HG03460 (cell line): ENCODE measurements around the gene FAM210A.

Experiments
- ATAC-seq: cut with Tn5 transposase; IDR thresholded peaks from one replicate; pipeline ENCODE4 v1.9.1; 2021; ENCODE audit not compliant: unreplicated experiment

The FAM210A gene

DNA sequence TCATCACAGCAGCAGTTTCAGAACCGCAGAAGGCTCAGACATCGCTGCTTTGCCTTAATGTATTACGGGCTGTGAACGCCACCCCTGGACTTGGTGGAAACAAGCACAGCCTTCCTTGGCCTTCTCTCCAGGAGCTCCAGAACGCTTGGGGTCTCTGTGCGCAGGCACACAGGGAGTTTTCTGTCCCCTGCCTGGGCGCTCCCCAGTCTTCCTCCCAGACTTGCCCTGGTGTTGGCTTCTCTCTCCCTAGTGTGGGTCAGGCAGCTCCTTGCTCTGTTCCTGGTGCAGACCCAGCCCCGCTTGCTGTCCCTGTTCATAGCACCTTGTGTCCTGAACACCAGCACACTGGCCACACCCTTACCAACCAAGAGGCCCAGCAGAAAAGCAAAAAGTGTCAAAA, 103.6 kb downstream of the FAM210A start:
- no peak for ATAC-seq

GRCh38 chr18:13621886-13622619, 104.3 kb downstream of the FAM210A start:
- no peak for ATAC-seq

- ATAC-seq: no peak
These were observed 104.9 kb downstream of the FAM210A start for GRCh38 chr18:13621446-13621849.

- no peak for ATAC-seq
These were observed 105.4 kb downstream of the FAM210A start for GRCh38 chr18:13620818-13621445.

- ATAC-seq: no peak
These were observed 106.1 kb downstream of the FAM210A start for GRCh38 chr18:13620206-13620672.

DNA sequence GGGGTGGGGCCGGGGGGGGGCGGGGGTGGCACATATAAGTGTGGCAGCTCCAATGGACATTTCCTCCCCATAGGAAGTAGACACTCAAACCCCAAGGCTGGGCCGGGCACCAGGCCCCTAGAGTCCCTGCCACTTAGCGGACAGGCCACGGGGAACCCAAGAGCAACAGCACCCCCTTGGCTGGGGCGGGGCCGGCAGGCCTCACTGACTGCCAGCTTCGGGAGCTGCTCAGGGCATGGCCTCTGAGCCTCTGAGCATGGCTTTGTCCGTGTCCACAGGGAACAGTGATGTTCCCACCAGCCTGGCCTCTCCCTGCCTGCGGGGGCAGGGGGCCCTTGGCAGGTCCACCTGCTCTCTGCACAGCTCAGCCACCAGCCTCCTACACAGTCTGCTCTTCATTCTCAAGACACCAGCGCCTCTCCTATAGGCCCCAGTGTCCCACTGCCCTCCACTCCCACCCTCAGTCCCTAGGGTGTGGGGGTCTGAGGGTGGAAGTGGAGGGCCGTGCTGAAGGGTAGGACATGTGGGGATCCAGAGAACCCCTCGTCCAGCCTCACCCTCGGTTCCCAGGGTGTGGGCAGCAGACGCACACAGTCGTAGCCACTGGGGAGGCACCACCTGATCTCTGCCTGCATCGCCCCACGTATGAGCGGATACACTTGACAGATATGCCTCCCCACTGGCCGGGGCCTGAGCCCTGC, 106.7 kb downstream of the FAM210A start:
- no peak for ATAC-seq

DNA sequence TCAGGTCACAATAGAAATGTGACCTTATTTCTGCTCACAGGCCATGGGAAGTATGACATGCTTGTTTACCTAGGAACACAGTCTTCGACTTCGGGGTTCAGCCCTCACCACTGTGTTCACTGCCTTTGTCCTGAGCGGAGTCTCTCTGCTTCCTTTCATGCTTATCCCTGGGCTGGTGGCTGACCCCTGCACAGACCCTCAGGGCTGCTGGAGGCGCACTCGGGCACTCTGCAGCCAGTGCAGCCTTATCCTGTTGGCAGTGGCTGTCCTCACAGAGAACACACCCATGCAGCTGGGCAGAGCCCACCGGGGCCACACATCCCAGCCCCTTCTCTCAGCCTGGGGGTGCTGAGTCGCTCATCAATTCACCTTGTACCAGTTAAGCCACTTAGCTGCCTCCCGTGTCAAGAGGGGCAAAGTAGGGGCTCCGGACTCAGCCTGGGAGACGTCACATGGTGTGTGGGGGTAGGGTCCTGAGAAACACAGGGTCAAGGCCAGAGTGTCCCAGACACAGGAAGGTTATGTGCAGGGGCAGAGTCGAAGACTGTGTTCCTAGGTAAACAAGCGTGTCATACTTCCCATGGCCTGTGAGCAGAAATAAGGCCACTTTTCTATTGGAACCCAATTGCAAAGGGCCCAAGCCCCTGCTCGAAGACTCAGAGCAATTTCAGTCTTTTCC, 107.5 kb downstream of the FAM210A start:
- ATAC-seq: no peak

DNA sequence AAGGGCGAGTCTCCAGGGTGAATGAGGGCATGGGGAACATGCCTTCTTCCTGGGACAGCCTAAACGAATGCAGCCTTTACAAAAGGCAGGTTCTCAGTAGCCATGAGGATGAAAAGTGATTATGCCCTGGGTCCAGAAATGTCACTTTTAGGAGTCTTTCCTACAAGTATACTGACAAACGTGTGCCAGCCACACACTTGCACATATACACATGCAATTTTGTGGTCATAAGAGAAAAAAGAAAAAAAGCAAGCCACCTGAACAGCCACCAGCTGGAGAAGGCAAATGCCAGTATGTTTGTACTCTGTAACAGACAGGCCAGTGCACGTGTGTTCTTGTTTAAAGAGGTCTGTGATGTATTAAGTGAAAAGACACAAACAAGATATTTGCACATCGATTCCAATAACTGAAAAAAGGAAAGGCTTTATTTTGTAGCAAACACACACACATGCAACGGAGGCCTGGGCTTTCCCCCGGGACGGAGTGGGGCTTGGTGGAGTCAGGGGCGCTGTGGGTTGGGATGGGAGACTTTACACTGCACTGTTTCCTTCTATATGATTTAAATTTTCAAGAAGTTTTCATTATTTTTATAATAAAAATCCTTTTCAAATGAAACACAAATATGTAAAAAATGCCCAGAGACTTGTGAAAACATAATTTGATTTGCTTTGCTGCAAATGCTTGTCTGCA, 108.4 kb downstream of the FAM210A start:
- no peak for ATAC-seq

GRCh38 chr18:13616525-13617035, 109.8 kb downstream of the FAM210A start:
- no peak for ATAC-seq

- ATAC-seq: no peak
These were observed 110.3 kb downstream of the FAM210A start for GRCh38 chr18:13616041-13616440.

- ATAC-seq: no peak
These were observed 110.9 kb downstream of the FAM210A start for GRCh38 chr18:13615432-13615861.

DNA sequence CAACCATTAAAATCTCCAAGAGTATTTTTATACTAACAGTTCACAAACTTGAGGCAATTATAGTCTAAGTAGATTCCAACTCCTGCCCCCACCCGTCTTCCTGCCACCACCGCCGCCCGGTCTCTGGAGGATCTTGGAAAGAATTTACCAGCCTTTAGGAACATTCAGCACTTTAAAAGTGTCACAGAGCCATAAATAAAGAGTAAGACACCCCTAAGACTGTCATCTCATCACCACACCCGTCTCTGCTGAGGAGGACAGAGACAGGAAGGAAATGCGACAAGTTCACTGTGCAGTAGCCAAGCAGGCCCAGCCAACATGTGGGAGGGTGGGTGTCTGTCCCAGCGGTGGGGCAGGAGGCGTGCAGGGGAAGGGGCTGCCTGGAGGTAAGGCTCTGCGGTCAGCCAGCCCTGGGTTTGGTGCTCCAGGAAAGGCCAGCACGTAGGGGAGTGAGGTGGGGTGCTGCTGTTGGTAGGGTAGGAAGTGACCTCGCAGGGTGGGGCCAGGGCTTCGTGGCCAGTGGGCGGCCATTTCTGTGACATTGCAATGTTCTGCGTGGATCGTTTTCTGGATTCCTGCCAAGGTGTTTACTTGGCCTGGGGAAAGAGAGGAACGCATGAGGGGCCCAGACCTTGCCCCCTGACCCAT, 111.6 kb downstream of the FAM210A start:
- ATAC-seq: no peak

DNA sequence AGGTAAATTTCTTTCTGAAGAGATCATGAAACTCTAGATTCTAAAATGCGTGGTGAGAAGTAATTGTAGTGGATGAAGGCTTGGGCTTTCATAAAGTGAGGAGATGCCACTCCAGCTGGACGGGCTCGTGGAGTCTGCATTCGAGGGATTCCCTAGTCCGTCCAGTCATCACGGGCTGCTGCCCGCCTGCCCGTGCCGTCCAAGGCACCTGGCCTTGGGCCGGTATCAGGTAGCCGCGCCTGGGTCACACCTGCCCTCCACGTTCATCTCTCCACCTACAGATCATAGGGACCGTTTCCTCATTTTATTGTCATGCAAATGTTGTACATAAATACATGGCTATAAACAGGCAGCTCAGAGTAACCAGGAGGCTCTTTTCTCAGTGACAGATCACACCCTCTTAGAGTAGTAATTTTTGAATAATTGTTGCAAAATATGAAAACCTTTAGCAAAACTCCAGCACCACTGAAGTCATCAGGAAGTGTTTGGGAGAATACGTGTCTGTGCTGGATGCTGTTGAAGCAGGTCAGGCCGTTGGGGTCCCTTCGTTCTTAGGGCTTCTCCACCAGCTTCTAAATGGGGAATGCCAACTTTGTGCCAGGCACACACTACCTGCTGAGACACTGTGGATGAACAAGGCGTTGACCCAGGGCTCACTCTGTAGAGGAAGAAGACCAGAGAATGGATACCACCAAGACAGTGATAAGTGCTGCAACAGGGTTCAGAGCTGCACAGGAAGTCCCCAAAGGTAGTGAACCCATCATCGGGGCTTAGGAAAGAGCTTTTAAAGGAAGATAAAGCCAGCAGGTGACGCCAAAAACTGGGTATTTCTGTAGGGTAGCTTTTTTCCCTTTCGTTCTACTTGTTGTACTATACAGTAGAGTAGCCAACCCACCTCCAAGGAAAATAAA, 112.5 kb downstream of the FAM210A start:
- no peak for ATAC-seq
